SH-SY5Y (cell line): ENCODE measurements around the gene CFAP92.

Experiments used
- GATA2 ChIP-seq: IDR thresholded peaks from 2 replicates; pipeline ENCODE4 v1.6.1; 2011; ENCODE audit warnings: mild to moderate bottlenecking, low read depth, low read length
- GATA3 ChIP-seq: IDR thresholded peaks from 2 replicates; pipeline ENCODE4 v1.6.1; 2011; ENCODE audit warnings: low read depth, mild to moderate bottlenecking, low read length, moderate library complexity

Gene CFAP92

DNA sequence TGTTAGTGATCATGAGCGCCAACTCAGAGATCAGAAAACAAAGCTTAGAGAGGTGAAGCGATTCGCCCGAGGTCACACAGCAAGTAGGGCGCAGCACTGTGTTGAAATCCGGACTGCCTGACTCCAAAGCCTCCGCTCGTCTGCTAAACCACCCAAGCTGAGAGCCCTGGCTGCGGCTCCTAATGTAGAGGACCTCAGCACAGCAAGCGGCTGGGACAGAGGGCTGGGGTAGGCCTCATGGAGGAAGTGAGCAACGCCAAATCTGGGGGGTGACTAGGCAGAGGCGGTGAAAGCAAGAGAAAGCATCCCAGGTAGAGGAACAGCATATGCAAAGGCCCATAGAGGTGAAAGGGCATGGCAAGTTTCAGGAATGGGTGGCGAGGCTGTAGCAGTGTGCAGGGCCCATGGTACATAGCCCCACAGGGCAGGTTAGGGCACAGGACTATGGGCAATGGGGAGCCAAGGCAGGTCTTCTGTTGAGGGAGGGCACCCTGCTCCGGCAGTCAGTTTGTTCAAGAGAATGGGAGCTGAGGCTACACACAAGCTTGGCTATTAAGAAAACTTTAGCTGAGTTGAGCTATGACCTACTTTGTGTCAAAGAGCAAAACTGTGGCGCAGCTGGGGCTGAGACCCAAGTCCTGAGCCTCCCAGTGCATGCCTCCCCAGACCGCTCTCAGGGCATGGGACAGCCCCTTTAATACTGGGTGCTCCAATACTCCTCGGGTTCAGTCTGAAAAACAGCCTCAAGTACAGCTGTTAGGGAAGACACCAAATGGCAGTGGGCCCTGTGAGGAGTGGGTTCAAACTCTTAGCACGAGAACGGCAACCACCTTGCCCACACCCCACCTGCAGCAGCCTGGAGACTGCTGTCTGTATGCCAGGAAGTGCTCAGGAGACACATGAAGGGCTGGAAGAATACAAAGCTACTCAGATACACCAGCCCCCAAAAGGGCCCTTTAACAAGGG is 988 bp upstream of the CFAP92 start:
- TF ChIP-seq GATA2 (no peak), GATA3 (no peak)

DNA sequence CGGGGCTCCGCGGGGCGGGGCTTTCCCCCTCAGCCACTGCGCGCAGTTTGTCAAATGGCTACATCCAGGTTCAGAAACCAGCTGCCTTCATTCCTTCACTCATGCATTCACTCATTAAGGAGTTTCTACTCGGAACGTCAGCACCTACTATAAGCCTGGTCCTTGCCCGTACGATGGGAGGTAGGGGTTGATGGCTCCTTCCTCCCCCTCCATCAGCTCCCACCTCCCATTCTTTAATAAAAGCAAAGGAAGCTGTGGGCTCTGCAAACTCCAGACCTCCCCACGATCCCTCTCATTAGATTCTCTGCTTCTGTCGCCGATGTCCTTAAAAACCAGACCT is 267 bp upstream of the CFAP92 start:
- no peak for TF ChIP-seq GATA2
- no peak for TF ChIP-seq GATA3

DNA sequence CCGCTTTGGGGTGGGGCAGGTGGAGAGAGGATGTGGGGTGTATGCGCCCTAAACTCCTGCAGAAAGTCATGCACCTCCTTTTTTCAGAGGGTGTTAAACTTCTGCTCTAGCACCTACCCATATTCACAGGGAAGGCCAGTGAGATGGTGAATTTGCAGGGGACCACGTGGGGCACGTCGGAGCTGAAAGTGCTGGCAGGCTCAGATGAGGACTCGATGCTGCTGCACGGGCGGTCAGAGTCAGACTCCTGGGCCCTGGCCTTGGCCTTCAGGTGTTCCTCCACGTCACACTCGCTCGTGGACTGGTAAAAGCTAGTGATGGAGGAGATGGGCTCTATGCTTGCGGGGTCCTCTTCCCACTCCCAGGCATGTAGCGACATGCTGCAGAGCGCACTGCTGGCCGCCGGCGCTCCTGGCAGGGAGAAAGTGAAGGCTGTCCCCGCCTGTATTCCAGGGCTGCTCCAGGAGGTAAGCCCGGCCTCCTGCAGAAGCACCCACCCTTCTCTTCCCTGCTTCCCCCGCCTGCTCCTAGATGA is 883 bp downstream of the CFAP92 start:
- TF ChIP-seq GATA3, result no peak
- no peak for TF ChIP-seq GATA2

DNA sequence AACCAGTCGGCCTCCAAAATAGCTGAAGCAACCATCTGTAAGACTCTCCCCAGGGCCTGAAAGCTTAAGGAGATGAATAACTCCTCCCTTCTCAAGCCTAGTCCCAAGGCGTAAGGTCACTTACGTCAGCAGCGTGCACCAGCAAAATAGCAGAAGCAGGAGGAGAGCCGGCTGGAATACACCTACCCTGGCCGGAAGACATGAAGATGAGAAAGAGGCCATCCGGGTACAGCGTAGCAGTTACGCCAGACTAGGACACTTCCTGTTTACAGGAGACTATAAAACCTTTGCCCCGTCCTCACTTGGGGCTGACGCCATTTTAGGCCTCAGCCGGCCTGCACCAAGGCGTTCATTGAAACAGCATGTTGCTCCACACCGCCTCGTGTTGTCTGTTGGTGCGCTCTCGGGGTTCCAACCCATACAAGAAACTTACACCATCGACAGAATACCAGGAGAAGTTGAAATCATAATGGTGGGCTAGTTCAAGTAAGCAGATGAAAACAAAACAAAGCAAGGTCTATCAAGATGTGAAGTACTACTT is 2.5 kb downstream of the CFAP92 start:
- TF ChIP-seq GATA2 (no peak), GATA3 (no peak)

DNA sequence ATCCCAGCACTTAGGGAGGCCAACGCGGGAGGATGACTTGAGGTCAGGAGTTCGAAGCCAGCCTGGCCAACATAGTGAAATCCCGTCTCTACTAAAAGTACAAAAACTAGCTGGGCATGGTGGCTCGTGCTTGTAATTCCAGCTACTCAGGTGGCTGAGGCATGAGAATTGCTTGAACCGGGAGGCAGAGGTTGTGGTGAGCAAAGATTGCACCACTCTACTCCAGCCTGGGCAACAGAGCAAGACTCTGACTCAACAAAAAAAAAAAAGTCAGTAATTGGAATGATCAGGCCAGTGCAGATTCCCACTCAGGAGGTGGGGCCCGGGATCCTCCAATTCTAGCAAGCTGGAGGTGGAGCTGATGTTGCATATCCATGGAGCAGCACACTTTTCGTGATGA is 5.6 kb downstream of the CFAP92 start:
- TF ChIP-seq GATA3, result no peak
- no peak for TF ChIP-seq GATA2

DNA sequence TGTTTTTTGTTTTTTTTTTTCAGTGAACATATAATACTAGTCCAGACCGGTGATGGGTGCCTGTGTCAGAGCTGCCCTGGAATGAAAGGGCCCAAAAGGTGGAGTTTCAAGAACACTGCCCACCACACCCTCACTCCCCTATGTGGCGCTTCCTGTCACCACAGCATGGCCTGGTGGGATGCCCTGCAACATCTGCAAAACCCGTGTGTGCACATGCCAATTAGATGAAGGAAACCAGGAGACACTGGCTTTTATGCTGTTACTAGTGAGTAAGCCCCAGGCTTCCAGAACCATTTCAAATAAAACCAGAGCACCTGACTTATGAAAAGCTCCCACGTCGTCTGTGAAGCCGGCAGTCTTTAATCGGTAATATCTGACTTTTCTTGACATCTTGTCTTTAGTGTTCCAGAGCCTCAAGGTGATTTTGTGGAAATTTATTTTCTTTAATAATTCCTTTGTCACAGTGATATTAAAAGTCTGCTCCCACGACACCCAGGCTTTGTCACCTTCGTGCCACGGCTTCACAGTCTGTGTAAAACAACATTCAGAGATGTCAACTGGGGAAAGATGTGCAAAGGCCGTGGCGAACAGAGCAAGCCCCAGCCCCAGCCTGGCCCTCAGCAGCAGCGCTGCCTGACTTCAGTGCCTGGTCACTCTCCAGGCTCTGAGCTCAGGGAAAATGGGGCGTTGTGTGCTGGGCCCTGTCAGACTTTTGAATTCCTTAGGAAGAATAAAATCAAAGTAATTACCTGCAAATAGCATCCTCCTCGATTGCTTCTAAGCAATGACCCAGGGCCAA is 6.4 kb downstream of the CFAP92 start:
- TF ChIP-seq GATA3 (no peak), GATA2 (no peak)

DNA sequence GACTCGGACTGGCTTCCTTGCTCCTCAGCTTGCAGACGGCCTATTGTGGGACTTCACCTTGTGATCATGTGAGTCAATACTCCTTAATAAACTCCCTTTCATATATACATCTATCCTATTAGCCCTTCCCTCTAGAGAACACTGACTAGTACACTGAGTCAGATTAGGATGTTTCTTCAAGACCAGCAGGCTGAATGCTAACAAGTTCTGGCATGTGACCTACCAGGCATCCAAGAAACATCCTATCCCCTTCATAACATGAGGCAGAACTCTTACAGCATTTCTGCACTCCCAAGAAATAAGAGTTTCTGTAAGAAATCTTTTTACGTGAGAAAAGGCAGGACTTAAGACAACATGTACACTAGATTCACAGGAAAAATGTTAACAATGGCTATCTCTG is 9.3 kb downstream of the CFAP92 start:
- TF ChIP-seq GATA2 (no peak), GATA3 (no peak)

DNA sequence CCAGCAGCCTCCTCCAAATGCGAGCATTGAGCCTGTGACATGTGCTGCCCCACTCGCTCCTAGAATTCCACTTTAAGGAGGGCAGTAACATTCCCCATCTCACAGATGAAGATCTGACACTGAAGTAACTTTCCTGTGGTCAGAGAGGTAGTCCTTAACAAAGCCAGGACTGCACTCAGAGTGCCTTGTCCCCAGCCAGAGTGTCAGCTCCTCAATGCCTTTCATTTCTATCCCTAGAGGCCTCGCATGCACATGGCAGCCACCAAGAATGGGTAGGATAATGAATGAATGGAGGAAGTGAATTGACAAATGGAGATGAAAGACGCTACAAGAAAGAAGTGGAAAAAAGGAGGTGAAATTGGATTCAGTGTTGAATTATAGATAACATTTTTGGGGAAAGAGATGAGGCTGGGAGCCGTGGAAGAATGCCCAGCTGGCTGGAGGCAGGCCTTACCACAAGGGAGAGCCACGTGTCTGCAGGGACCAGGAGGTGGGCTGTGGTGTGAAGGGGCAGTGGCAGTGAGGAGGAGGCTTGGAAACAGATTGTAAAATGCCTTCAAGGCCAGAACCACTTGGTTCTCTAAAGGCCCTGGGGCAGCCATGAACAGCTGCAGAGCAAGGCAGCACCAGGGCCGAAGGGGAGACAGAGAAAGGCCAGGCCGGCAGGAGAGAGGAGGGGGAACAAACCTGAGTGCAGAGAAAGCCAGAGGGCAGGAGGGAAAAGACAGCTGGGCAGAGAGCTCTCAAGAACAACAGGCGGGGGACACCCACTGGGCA is 10.4 kb downstream of the CFAP92 start:
- TF ChIP-seq GATA3, result no peak
- TF ChIP-seq GATA2, result no peak

DNA sequence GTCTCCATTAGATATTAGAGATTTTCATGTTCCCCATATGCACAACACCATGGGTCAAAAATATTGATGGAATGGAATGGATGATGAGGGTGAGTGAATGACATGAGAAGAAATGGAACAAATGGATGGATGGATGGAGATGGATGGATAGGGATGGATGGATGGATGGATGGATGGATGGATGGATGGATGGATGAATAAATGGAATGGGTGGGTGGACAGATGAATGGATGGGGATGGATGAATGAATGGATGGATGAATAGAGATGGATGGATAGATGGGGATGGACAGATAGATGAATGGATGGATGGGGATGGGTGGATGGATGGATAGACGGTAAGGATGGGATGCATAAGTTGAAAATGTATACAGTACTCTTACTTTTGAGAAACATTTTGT is 18.6 kb downstream of the CFAP92 start:
- TF ChIP-seq GATA2, result no peak
- TF ChIP-seq GATA3, result no peak

DNA sequence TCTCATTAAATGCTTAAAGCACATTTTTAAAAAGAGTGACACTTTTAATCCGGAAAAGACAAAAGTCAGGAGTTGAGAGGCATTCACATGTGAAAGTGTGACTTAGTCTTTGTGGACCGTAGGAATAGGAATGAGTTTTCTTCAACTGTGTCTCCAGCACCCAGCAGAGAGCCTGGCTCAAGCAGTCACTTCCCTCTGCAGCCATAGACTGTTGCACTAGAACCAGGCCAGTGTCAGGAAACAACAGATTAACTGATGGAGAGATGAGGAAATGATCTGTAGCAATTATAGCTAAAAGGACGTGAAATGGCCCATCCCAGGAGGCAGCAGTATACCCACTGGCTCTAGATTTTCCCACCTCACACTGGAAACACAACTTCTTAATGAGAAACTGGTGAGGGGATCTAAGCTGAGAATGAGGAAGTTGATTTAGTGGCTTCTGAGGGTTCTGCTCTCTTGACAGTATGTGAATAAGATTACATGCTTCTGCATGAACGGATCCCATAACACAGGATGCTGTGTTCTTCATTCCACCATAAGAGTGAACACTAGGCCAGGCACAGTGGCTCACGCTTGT is 19.8 kb downstream of the CFAP92 start:
- TF ChIP-seq GATA2 (no peak), GATA3 (no peak)

DNA sequence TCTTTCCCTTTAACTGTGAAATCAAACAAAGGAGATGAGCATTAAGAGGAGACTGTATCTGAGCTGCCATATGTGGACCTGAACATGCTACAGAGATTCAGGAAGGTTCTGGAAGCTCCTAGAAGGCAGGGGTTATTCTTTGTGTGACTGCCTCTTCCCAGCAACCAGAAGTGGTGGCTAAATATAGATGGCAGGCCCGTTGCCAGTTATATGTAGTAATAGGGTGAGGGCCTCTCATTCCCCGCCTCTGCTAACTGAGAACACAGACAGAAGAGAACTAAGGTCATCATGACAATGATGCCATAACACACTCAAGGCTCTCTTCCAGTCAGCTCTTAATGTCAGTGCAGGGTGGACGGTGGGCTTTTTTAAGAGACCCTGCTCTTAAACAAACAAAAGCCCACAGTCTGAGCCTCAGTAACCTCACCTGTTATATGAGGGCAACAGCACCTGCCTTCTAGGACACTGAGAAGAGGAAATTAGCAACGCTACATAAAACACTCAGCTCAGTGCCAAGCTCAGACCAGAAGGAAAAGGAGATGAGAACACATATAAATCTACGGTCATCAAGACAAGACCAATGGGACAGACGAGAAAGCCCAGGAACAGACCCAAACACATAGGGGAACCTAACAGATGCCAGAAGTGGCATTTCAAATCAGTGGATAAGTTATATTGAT is 22.3 kb downstream of the CFAP92 start:
- no peak for TF ChIP-seq GATA3
- TF ChIP-seq GATA2, result no peak

DNA sequence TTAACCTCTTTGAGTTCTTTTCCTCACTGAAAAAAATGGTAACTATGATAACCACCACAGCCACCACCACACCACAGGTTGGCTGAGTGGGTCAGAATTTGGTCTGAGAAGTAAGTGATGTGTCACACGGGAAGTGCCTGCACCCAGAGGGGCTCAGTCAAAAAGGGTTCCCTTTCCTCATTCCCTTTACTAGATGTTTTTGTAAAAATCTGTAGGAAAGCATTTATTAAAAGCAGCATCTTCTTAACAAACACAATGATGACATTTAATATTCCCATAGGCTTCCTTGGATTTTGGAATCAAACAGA is 23.2 kb downstream of the CFAP92 start:
- TF ChIP-seq GATA2 (no peak), GATA3 (no peak)

DNA sequence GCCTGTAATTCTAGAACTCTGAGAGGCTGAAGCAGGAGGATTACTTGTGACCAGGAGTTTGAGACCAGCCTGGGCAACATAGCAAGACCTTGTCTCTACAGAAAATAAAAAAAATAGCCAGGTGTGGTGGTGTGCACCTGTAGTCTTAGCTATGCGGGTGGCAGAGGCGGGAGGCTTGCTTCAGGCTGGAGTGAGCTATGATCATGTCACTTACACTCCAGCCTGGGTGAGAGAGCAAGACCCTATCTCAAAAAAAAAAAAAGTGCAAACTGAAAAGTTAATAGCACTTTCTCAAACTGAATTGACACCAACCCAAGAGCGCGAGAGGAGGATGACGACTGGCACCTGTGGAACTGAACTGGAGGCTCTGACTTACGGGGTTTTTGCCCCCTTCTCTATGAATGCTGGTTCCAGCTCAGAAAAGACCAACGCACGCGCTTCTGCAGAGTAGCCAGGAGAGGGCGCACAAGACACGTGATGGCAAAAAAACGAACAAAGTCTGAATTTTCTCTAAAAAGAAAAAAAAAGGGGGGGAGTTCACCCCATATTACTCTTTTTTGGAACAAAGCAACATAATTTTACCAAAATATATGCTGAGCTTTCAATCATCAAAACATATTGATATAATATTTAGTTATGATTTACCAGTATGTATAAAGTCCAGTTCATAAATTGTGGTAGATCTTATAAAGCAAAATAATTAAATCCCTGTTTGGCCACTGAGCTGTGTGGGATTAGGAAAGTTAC is 23.7 kb downstream of the CFAP92 start:
- TF ChIP-seq GATA2 (no peak), GATA3 (no peak)
